Heart right ventricle (tissue), 12 donors: ENCODE data around the gene ZDHHC18. TPM values are rescaled to one million over a fixed set of nuclear protein-coding genes. Genes with fewer than 3 reads are reported as not detected.

Experiments used
- polyA plus RNA-seq, 2 donors: library from polyadenylated mRNA; stranded (reverse); fragments of 200-250 nt; gene quantifications; one replicate each; pipeline ENCODE4 v1.2.3, GENCODE V29; 2013
- total RNA-seq, 10 donors: library from RNA; stranded (reverse); fragmentation: NEBNext Ultra II Directional in 3 of 10; extraction: Animal tissue kit (Norgen Biotek cat#: 25700) in 3 of 10; gene quantifications; one replicate each; pipeline versions ENCODE4 v1.2.1 to v1.2.4, GENCODE V29; 2021 to 2023
- donor health status: ischemic (EF 13 %, LVEDD 7.1; RV severe dilation, severe dysfunction).
- donor health status: healthy with polysubstance abuse.
- donor health status: DM: no; HTN: yes; CAD: no.
- donor health status: DM: no; HTN: no; CAD: no.
- donor health status: ischemic (EF 25% LVEDD 6.9; RV normal size, moderate dysfunction).
- donor health status: ischemic (EF 25% LVEDD 5.7; RV mildly dilated, moderate dysfunction).
- donor health status: healthy.
- donor health status: nonischemic (EF 11% LVEDD 7.7; RV severe dilation, severe dysfunction).
- donor health status: DM: yes; HTN: yes; CAD: no.
- donor health status: PGD.
- donor health status: ischemic (EF 29% LVEDD 5.4; RV normal size, mild dysfunction).
- donor health status: nonischemic (EF 23%, LVEDD 6.1; RV moderate dilation, normal function).

The ZDHHC18 gene
- total and polyA plus RNA-seq, 12 donors = 7.4 to 19.1 (median 11.8) TPM

Other genes starting within 250 kb of the ZDHHC18 start
- 10 to 100 TPM; 33.6 to 62.5 (median 45.7) TPM for gene ARID1A, start 130.7 kb upstream of the ZDHHC18 start, total RNA-seq
- 10 to 100 TPM; 14.5 to 16.8 TPM for gene ARID1A, start 130.7 kb upstream of the ZDHHC18 start, polyA plus RNA-seq
- 1 to 10 TPM; 2.7 to 7.5 (median 4.6) TPM for gene PIGV, start 38.7 kb upstream of the ZDHHC18 start, total RNA-seq
- gene PIGV, start 38.7 kb upstream of the ZDHHC18 start, polyA plus RNA-seq = 1 to 10 TPM; 2.9 to 3.4 TPM
- under 1 TPM in 1 of 10 donors, not detected in 9; 0.19 TPM for gene SFN, start 36.5 kb downstream of the ZDHHC18 start, total RNA-seq
- gene SFN, start 36.5 kb downstream of the ZDHHC18 start, polyA plus RNA-seq = under 1 TPM in 1 of 2 donors, not detected in 1; 0.42 TPM
- 10 to 100 TPM; 12.4 to 31.3 (median 20.4) TPM for gene GPN2, start 63.6 kb downstream of the ZDHHC18 start, total RNA-seq
- gene GPN2, start 63.6 kb downstream of the ZDHHC18 start, polyA plus RNA-seq = 10 to 100 TPM; 13.7 to 21.1 TPM
- gene GPATCH3, start 73.8 kb downstream of the ZDHHC18 start, total RNA-seq = 10 to 100 TPM in 1 of 10 donors, 1 to 10 TPM in 9; 6.5 to 10.0 (median 8.6) TPM
- 10 to 100 TPM in 1 of 2 donors, 1 to 10 TPM in 1; 8.0 to 19.5 TPM for gene GPATCH3, start 73.8 kb downstream of the ZDHHC18 start, polyA plus RNA-seq
- gene NR0B2, start 87.3 kb downstream of the ZDHHC18 start, total RNA-seq = 10 to 100 TPM in 2 of 10 donors, 1 to 10 TPM in 8; 2.7 to 14.7 (median 7.8) TPM
- 1 to 10 TPM; 2.7 to 4.0 TPM for gene NR0B2, start 87.3 kb downstream of the ZDHHC18 start, polyA plus RNA-seq
- gene NUDC, start 95.1 kb downstream of the ZDHHC18 start, total RNA-seq = 10 to 100 TPM; 48.9 to 84.0 (median 61.4) TPM
- gene NUDC, start 95.1 kb downstream of the ZDHHC18 start, polyA plus RNA-seq = 10 to 100 TPM; 62.8 to 95.9 TPM
- gene KDF1, start 133.8 kb downstream of the ZDHHC18 start, total RNA-seq = under 1 TPM in 4 of 10 donors, not detected in 6; 0.21 to 0.26 (median 0.24) TPM
- under 1 TPM in 1 of 2 donors, not detected in 1; 0.15 TPM for gene KDF1, start 133.8 kb downstream of the ZDHHC18 start, polyA plus RNA-seq
- gene TRNP1, start 167.0 kb downstream of the ZDHHC18 start, total RNA-seq = 10 to 100 TPM; 11.9 to 32.5 (median 22.3) TPM
- gene TRNP1, start 167.0 kb downstream of the ZDHHC18 start, polyA plus RNA-seq = 10 to 100 TPM; 17.7 to 48.6 TPM
- gene TENT5B, start 186.2 kb downstream of the ZDHHC18 start, total RNA-seq = 10 to 100 TPM; 10.9 to 49.3 (median 23.9) TPM
- gene TENT5B, start 186.2 kb downstream of the ZDHHC18 start, polyA plus RNA-seq = 10 to 100 TPM; 17.7 to 64.7 TPM